ENCODE measurements around the gene TGM6.

GRCh38 chr20:2468581-2469407, 88.1 kb downstream of the TGM6 start:
- no peak for TF ChIP-seq CTCF (conservative IDR thresholded peaks at IDR 0.05; ENCODE audit: low read length)
- TF ChIP-seq EZH2phosphoT487 (IDR thresholded peaks at IDR 0.05; ENCODE audit: borderline replicate concordance): no peak

Data from Loucy (cell line).